Mucosa of descending colon (tissue), 3 donors: Measurements from ENCODE around the gene MYO5B. TPM values are rescaled to one million over a fixed set of nuclear protein-coding genes. Genes with fewer than 3 reads are reported as not detected.

Source experiments
- ATAC-seq: fragments of 200-7000 bp; cut with Tn5 transposase; one replicate; pipeline ENCODE4 v1.9.1; 2020; ENCODE audit warnings: mild to moderate bottlenecking, moderate library complexity
- DNase-seq, 3 donors: peaks; one replicate each; pipeline ENCODE4 v3.0.0-alpha.2; 2020
- H3K36me3 ChIP-seq: fragments of 200-600 bp; one replicate; pipeline ENCODE4 v1.8.0; 2021; ENCODE audit warnings: low read depth, mild to moderate bottlenecking
- H3K4me1 ChIP-seq: fragments of 200-600 bp; one replicate; pipeline ENCODE4 v1.8.0; 2021; ENCODE audit warnings: low read depth, mild to moderate bottlenecking
- H3K4me3 ChIP-seq: fragments of 200-600 bp; one replicate; pipeline ENCODE4 v1.8.0; 2021; ENCODE audit warnings: mild to moderate bottlenecking
- H3K9me3 ChIP-seq: fragments of 200-600 bp; one replicate; pipeline ENCODE4 v1.8.0; 2021; ENCODE audit warnings: mild to moderate bottlenecking
- CTCF ChIP-seq: fragments of 200-600 bp; IDR thresholded peaks from one replicate; pipeline ENCODE4 v1.8.0; 2022; ENCODE audit warnings: antibody characterized with exemption, mild to moderate bottlenecking
- intact Hi-C, 2 donors: fragments of 100-400 bp; cut with DNase I in 1 of 2; cut with micrococcal nuclease in 1 of 2; formaldehyde crosslinking; loops; one replicate each; pipeline versions ENCODE4 v1.11.0 to v1.11.1; 2022; cut with DNase I, micrococcal nuclease
- total RNA-seq, 3 donors: library from RNA; stranded (reverse); fragmentation: NEBNext Ultra II Directional in 2 of 3; extraction: Animal tissue kit (Norgen Biotek cat#: 25700) in 2 of 3; gene quantifications; one replicate each; pipeline versions ENCODE4 v1.2.1 to v1.2.4, GENCODE V29; 2021 to 2023
- donor health status: DM: no; HTN: no; CAD: no; lungs with moderate emphysema.
- donor health status: DM: no; HTN: no; CAD: no.
- donor health status: DM: no; HTN: yes; CAD: no.

The MYO5B gene
- total RNA-seq, 3 donors from 2014 or later: 52.7 to 179 (median 120) TPM

GRCh38 chr18:50135903-50136302 lies 59.0 kb downstream of the MYO5B start:
- no peaks in the 10 kb centered on the region for H3K9me3 ChIP-seq
- ATAC-seq: no peak
- peaks cover 3% of the 10 kb centered on the region for H3K4me1 ChIP-seq
- intact Hi-C loops: no loop called here
- H3K4me3 ChIP-seq: no peak overlapping the region
- TF ChIP-seq CTCF: no peak
- DNase-seq: no peak
- no peaks in the 10 kb centered on the region for H3K36me3 ChIP-seq

- DNase-seq: no peak
- Histone ChIP-seq H3K36me3 (no peaks in the 10 kb centered on the region), H3K4me3 (no peak overlapping the region), H3K4me1 (peaks cover 15% of the 10 kb centered on the region), H3K9me3 (no peaks in the 10 kb centered on the region)
- no peak for ATAC-seq
- no peak for TF ChIP-seq CTCF
- intact Hi-C loops: no loop called here
Observed at GRCh38 chr18:50133526-50133925, 61.4 kb downstream of the MYO5B start.

- peaks cover 31% of the 10 kb centered on the region for H3K4me1 ChIP-seq
- TF ChIP-seq CTCF: no peak
- no peak overlapping the region for H3K4me3 ChIP-seq
- no peak for DNase-seq
- ATAC-seq: no peak
- H3K9me3 ChIP-seq: no peaks in the 10 kb centered on the region
- H3K36me3 ChIP-seq: no peaks in the 10 kb centered on the region
- intact Hi-C loops: no loop called here
Observed at GRCh38 chr18:50131591-50131990, 63.4 kb downstream of the MYO5B start.

- Histone ChIP-seq H3K36me3 (no peaks in the 10 kb centered on the region), H3K4me3 (no peak overlapping the region), H3K4me1 (peaks cover 31% of the 10 kb centered on the region), H3K9me3 (no peaks in the 10 kb centered on the region)
- intact Hi-C loops: loop anchor here in 1 of 2 donors (10.0 kb wide), 1 partner anchor 66 kb away; the partner anchor contains the start of gene MYO5B
- peak; percentile 93 for ATAC-seq
- DNase-seq: peak; percentile 78 to 87 (median 83)
- no peak for TF ChIP-seq CTCF
Observed at GRCh38 chr18:50128506-50129271, 66.3 kb downstream of the MYO5B start.

GRCh38 chr18:50127516-50128210 lies 67.3 kb downstream of the MYO5B start:
- ATAC-seq: peak; percentile 28
- intact Hi-C loops: loop anchor here in 1 of 2 donors (10.0 kb wide), 1 partner anchor 67 kb away; the partner anchor contains the start of gene MYO5B
- no peak for TF ChIP-seq CTCF

More at GRCh38 chr18:50127516-50128210, 67.3 kb downstream of the MYO5B start:
- DNase-seq: no peak
- Histone ChIP-seq H3K36me3 (no peaks in the 10 kb centered on the region), H3K4me1 (peaks cover 28% of the 10 kb centered on the region), H3K4me3 (no peak overlapping the region), H3K9me3 (no peaks in the 10 kb centered on the region)
